ENCODE measurements around the gene CXXC5. TPM values are rescaled to one million over a fixed set of nuclear protein-coding genes. Genes with fewer than 3 reads are reported as not detected.

CXXC5 gene
- polyA plus RNA-seq, 1 donor from 2014 or later, result 24.4 TPM

Small RNA genes lying within 50 kb of the gene (small RNA-seq; reads per million reads assigned to genes)
- 0 reads per million in 3 experiments for gene RNU6-236P

Other genes starting within 250 kb of the CXXC5 start
- gene SPATA24, start 244.3 kb upstream of the CXXC5 start, polyA plus RNA-seq, result 2.3 and 6.7 TPM in 2 replicates
- 40.2 and 44.4 TPM in 2 replicates for gene DNAJC18, start 208.8 kb upstream of the CXXC5 start, polyA plus RNA-seq
- not detected in 2 replicates for gene ECSCR, start 185.6 kb upstream of the CXXC5 start, polyA plus RNA-seq
- not detected in 2 replicates for gene SMIM33, start 177.3 kb upstream of the CXXC5 start, polyA plus RNA-seq
- gene STING1, start 165.6 kb upstream of the CXXC5 start, polyA plus RNA-seq, result 0.12 TPM in 1 of 2 replicates, not detected in the other
- 110 and 118 TPM in 2 replicates for gene UBE2D2, start 87.0 kb upstream of the CXXC5 start, polyA plus RNA-seq
- 33.4 and 38.6 TPM in 2 replicates for gene PSD2, start 147.5 kb downstream of the CXXC5 start, polyA plus RNA-seq

Data from neural cell (in vitro differentiated cells).